HEK293T (cell line): ENCODE data around the gene TTYH2.

Source experiments
- CTCF ChIA-PET: fragments of 350-600 bp; formaldehyde crosslinking; extraction: SDS; loops from one replicate; lab custom pipeline; 2021; ENCODE audit warnings: antibody characterized with exemption, inconsistent platforms; lab: Yijun Ruan, JAX
- POLR2A ChIA-PET: fragments of 350-600 bp; formaldehyde crosslinking; extraction: SDS; loops from one replicate; lab custom pipeline; 2020; ENCODE audit warnings: antibody characterized with exemption, inconsistent platforms; lab: Yijun Ruan, JAX
- DNase-seq: peaks from one replicate; pipeline ENCODE4 v3.0.0; 2012; ENCODE audit warnings: mixed read lengths; ENCODE audit errors: extremely low spot score
- ARNT ChIP-seq: fragments of 450-650 bp; IDR thresholded peaks from 2 replicates; pipeline ENCODE4 v1.6.1; 2017; ENCODE audit warnings: mild to moderate bottlenecking
- BHLHE40 ChIP-seq: fragments of 450-650 bp; IDR thresholded peaks from 2 replicates; pipeline ENCODE4 v1.6.1; 2016; ENCODE audit warnings: mild to moderate bottlenecking, moderate library complexity, borderline replicate concordance
- CTBP1 ChIP-seq: fragments of 450-650 bp; IDR thresholded peaks from 2 replicates; pipeline ENCODE4 v1.6.1; 2016; ENCODE audit warnings: borderline replicate concordance
- ELF4 ChIP-seq: fragments of 450-650 bp; IDR thresholded peaks from 2 replicates; pipeline ENCODE4 v1.6.1; 2017; ENCODE audit warnings: antibody characterized with exemption
- FOXA1 ChIP-seq: fragments of 450-650 bp; IDR thresholded peaks from 2 replicates; pipeline ENCODE4 v1.6.1; 2016; ENCODE audit warnings: mild to moderate bottlenecking
- FOXK2 ChIP-seq: fragments of 450-650 bp; IDR thresholded peaks from 2 replicates; pipeline ENCODE4 v1.6.1; 2016; ENCODE audit warnings: mild to moderate bottlenecking
- FOXM1 ChIP-seq: fragments of 450-650 bp; IDR thresholded peaks from 2 replicates; pipeline ENCODE4 v1.6.1; 2017; ENCODE audit warnings: mild to moderate bottlenecking, borderline replicate concordance
- HDGF ChIP-seq: fragments of 450-650 bp; IDR thresholded peaks from 2 replicates; pipeline ENCODE4 v1.6.1; 2017; ENCODE audit warnings: antibody characterized with exemption, borderline replicate concordance
- L3MBTL2 ChIP-seq: fragments of 450-650 bp; conservative IDR thresholded peaks from 2 replicates; pipeline ENCODE4 v1.6.1; 2016; ENCODE audit warnings: mild to moderate bottlenecking
- LEF1 ChIP-seq: fragments of 450-650 bp; IDR thresholded peaks from 2 replicates; pipeline ENCODE4 v1.6.1; 2017; ENCODE audit warnings: mild to moderate bottlenecking, borderline replicate concordance
- NFRKB ChIP-seq: fragments of 450-650 bp; IDR thresholded peaks from 2 replicates; pipeline ENCODE4 v1.6.1; 2016; ENCODE audit warnings: mild to moderate bottlenecking, moderate library complexity
- PKNOX1 ChIP-seq: fragments of 450-650 bp; IDR thresholded peaks from 2 replicates; pipeline ENCODE4 v1.6.1; 2016
- SP1 ChIP-seq: fragments of 450-650 bp; IDR thresholded peaks from 2 replicates; pipeline ENCODE4 v1.6.1; 2017
- SUZ12 ChIP-seq: fragments of 450-650 bp; IDR thresholded peaks from 2 replicates; pipeline ENCODE4 v1.6.1; 2016; ENCODE audit warnings: mild to moderate bottlenecking
- TARDBP ChIP-seq: fragments of 450-650 bp; IDR thresholded peaks from 2 replicates; pipeline ENCODE4 v1.6.1; 2016
- ZNF384 ChIP-seq: fragments of 450-650 bp; IDR thresholded peaks from 2 replicates; pipeline ENCODE4 v1.6.1; 2016

TTYH2 gene

GRCh38 chr17:74282587-74283370, 69.4 kb downstream of the TTYH2 start:
- ChIA-PET CTCF (interaction anchor here (1.2 kb wide), 2 partner anchors 14 to 80 kb away, joined by 3 to 4 read pairs; no protein-coding TSS in a partner anchor), POLR2A (no interaction called here)
- DNase-seq, result no peak
- TF ChIP-seq CTBP1 (no peak), TARDBP (no peak), SUZ12 (no peak), ZNF384 (no peak), NFRKB (no peak), ELF4 (no peak), BHLHE40 (no peak), HDGF (no peak), FOXK2 (no peak), ARNT (no peak), FOXA1 (no peak), LEF1 (no peak), FOXM1 (no peak), L3MBTL2 (no peak), PKNOX1 (no peak), SP1 (no peak)

- TF ChIP-seq TARDBP, result no peak
- no peak for TF ChIP-seq ZNF384
- TF ChIP-seq NFRKB, result no peak
- TF ChIP-seq SP1, result no peak
- no peak for TF ChIP-seq FOXK2
- TF ChIP-seq CTBP1, result no peak
- no peak for TF ChIP-seq HDGF
- no peak for TF ChIP-seq LEF1
- TF ChIP-seq SUZ12, result no peak
- no peak for TF ChIP-seq BHLHE40
- ChIA-PET CTCF (no interaction called here), POLR2A (no interaction called here)
- DNase-seq, result no peak
These were observed 70.0 kb downstream of the TTYH2 start for GRCh38 chr17:74283371-74283673.

- ChIA-PET CTCF (interaction anchor here (0.7 kb wide), 1 partner anchor 459 kb away, joined by 4 read pairs; no protein-coding TSS in a partner anchor), POLR2A (no interaction called here)
- no peak for TF ChIP-seq ZNF384
- TF ChIP-seq FOXK2, result no peak
- no peak for TF ChIP-seq FOXM1
- TF ChIP-seq ELF4, result no peak
- TF ChIP-seq LEF1, result no peak
- no peak for TF ChIP-seq SUZ12
- TF ChIP-seq CTBP1, result no peak
- no peak for TF ChIP-seq FOXA1
- no peak for TF ChIP-seq TARDBP
- TF ChIP-seq L3MBTL2, result no peak
- TF ChIP-seq ARNT, result no peak
- no peak for TF ChIP-seq NFRKB
- no peak for TF ChIP-seq SP1
- TF ChIP-seq PKNOX1, result no peak
- no peak for TF ChIP-seq BHLHE40
- TF ChIP-seq HDGF, result no peak
- DNase-seq, result no peak
These were observed 73.7 kb downstream of the TTYH2 start for GRCh38 chr17:74287031-74287602.

GRCh38 chr17:74288785-74289184, 75.4 kb downstream of the TTYH2 start:
- ChIA-PET CTCF (interaction anchor here (1.0 kb wide), 1 partner anchor 12 kb away, joined by 4 read pairs; no protein-coding TSS in a partner anchor), POLR2A (no interaction called here)
- TF ChIP-seq SUZ12 (no peak), SP1 (no peak), CTBP1 (no peak), ELF4 (no peak), L3MBTL2 (no peak), NFRKB (no peak), FOXK2 (no peak), ARNT (no peak)
- no peak for DNase-seq

GRCh38 chr17:74289688-74290087, 76.3 kb downstream of the TTYH2 start:
- ChIA-PET CTCF (no interaction called here), POLR2A (no interaction called here)
- no peak for TF ChIP-seq HDGF
- TF ChIP-seq ARNT, result no peak
- no peak for TF ChIP-seq TARDBP
- no peak for TF ChIP-seq LEF1
- TF ChIP-seq FOXM1, result no peak
- TF ChIP-seq NFRKB, result no peak
- no peak for TF ChIP-seq L3MBTL2
- TF ChIP-seq PKNOX1, result no peak
- no peak for TF ChIP-seq SP1
- TF ChIP-seq ZNF384, result no peak
- TF ChIP-seq CTBP1, result no peak
- TF ChIP-seq FOXK2, result no peak
- TF ChIP-seq SUZ12, result no peak
- TF ChIP-seq BHLHE40, result no peak
- no peak for DNase-seq

- CTCF ChIA-PET, result no interaction called here
- TF ChIP-seq SUZ12 (no peak), TARDBP (no peak), ELF4 (no peak), ZNF384 (no peak), FOXA1 (no peak), FOXM1 (no peak), NFRKB (no peak), HDGF (no peak), ARNT (no peak), CTBP1 (no peak), L3MBTL2 (no peak), FOXK2 (no peak), LEF1 (no peak), PKNOX1 (no peak), BHLHE40 (no peak), SP1 (no peak)
- POLR2A ChIA-PET, result no interaction called here
- no peak for DNase-seq
These were observed 77.0 kb downstream of the TTYH2 start for GRCh38 chr17:74290340-74290739.
